OCI-LY7 (cell line): ENCODE measurements around the gene MYOT. TPM values are rescaled to one million over a fixed set of nuclear protein-coding genes. Genes with fewer than 3 reads are reported as not detected.
A peak's percentile ranks its signal among the peaks of the same experiment; 100 is the strongest.

Experiments used
- BruUV-seq: library from RNA; stranded (reverse); fragments of 400-500 nt; replicated peaks from 2 replicates; lab custom pipeline; 2021; lab: Mats Ljungman, UMichigan
- CTCF ChIA-PET: fragments of 300-600 bp; sonication (Branson Sonifier 250); formaldehyde crosslinking; loops from one replicate; lab custom pipeline; 2022; ENCODE audit warnings: antibody characterized with exemption; ENCODE audit not compliant: unreplicated experiment; lab: Charles Lee
- POLR2A ChIA-PET: fragments of 300-600 bp; sonication (Branson Sonifier 250); formaldehyde crosslinking; loops from one replicate; lab custom pipeline; 2022; ENCODE audit warnings: antibody characterized with exemption; lab: Charles Lee
- DNase-seq: peaks from one replicate; pipeline ENCODE4 v3.0.0-alpha.2; 2015; ENCODE audit warnings: low spot score
- H2AFZ ChIP-seq: fragments of 200-600 bp; sonication (generic), shearing (Covaris generic); 2 replicates; pipeline ENCODE4 v1.6.1; 2014; ENCODE audit warnings: mild to moderate bottlenecking, antibody characterized with exemption, low read length, moderate library complexity
- H3K27ac ChIP-seq: fragments of 200-600 bp; sonication (generic); 2 replicates; pipeline ENCODE4 v1.5.1; 2014; ENCODE audit warnings: mixed run types, low read depth, mild to moderate bottlenecking, moderate library complexity, low read length, inconsistent platforms; ENCODE audit not compliant: poor library complexity, severe bottlenecking
- H3K36me3 ChIP-seq: fragments of 200-600 bp; sonication (generic); 2 replicates; pipeline ENCODE4 v1.6.1; 2014; ENCODE audit warnings: mild to moderate bottlenecking, antibody characterized with exemption, low read length, moderate library complexity, mixed read lengths; ENCODE audit not compliant: insufficient read depth
- H3K4me1 ChIP-seq: fragments of 200-600 bp; sonication (generic); 2 replicates; pipeline ENCODE4 v1.5.1; 2014; ENCODE audit warnings: mild to moderate bottlenecking, low read length; ENCODE audit not compliant: insufficient read depth, poor library complexity, severe bottlenecking
- H3K4me2 ChIP-seq: fragments of 200-600 bp; sonication (generic); 2 replicates; pipeline ENCODE4 v1.6.1; 2014; ENCODE audit warnings: mild to moderate bottlenecking, low read length
- H3K4me3 ChIP-seq: fragments of 200-600 bp; sonication (generic); 2 replicates; pipeline ENCODE4 v1.5.1; 2014; ENCODE audit warnings: mild to moderate bottlenecking, low read depth, low read length; ENCODE audit not compliant: poor library complexity, severe bottlenecking
- H3K79me2 ChIP-seq: fragments of 200-600 bp; sonication (generic); 2 replicates; pipeline ENCODE4 v1.6.1; 2016; ENCODE audit warnings: low read depth, mild to moderate bottlenecking, low read length, moderate library complexity, mixed read lengths; ENCODE audit not compliant: insufficient read depth
- H3K9me2 ChIP-seq: fragments of 200-600 bp; sonication (generic); 2 replicates; pipeline ENCODE4 v1.6.1; 2016; ENCODE audit warnings: mild to moderate bottlenecking, low read length, mixed read lengths; ENCODE audit not compliant: insufficient read depth
- H3K9me3 ChIP-seq: fragments of 200-600 bp; sonication (generic); 2 replicates; pipeline ENCODE4 v1.6.1; 2014; ENCODE audit warnings: mild to moderate bottlenecking, mixed run types, low read length, mixed read lengths
- H4K20me1 ChIP-seq: fragments of 200-600 bp; sonication (generic); 2 replicates; pipeline ENCODE4 v1.6.1; 2014; ENCODE audit warnings: mild to moderate bottlenecking, antibody characterized with exemption, low read length, moderate library complexity, mixed read lengths; ENCODE audit not compliant: insufficient read depth
- EZH2phosphoT487 ChIP-seq: fragments of 200-600 bp; sonication (generic); IDR thresholded peaks from 2 replicates; pipeline ENCODE4 v1.6.1; 2018; ENCODE audit warnings: low read depth, borderline replicate concordance, mild to moderate bottlenecking, mixed run types, antibody characterized with exemption, low read length, moderate library complexity, mixed read lengths
- intact Hi-C: fragments of 100-400 bp; cut with micrococcal nuclease; formaldehyde crosslinking; loops from one replicate; pipeline ENCODE4 v1.10.0; 2022; ENCODE audit not compliant: unreplicated experiment
- total RNA-seq, 2 experiments: library from RNA; depleted of rRNA in 1 of 2; stranded (reverse); fragments of >200 nt in 1 of 2; shearing (Covaris generic) in 1 of 2; gene quantifications; 2 replicates each; pipeline ENCODE4 v1.2.3, GENCODE V29; 2014 to 2022
- TF ChIP-seq, protein P1 (sequence below): fragments of 200-600 bp; sonication (generic); conservative IDR thresholded peaks from 2 replicates; pipeline ENCODE4 v1.5.1; 2014; ENCODE audit warnings: mild to moderate bottlenecking, antibody characterized with exemption, low read length, moderate library complexity, mixed read lengths

The MYOT gene
- total RNA-seq, 2 experiments from 2014 or later, result not detected

DNA sequence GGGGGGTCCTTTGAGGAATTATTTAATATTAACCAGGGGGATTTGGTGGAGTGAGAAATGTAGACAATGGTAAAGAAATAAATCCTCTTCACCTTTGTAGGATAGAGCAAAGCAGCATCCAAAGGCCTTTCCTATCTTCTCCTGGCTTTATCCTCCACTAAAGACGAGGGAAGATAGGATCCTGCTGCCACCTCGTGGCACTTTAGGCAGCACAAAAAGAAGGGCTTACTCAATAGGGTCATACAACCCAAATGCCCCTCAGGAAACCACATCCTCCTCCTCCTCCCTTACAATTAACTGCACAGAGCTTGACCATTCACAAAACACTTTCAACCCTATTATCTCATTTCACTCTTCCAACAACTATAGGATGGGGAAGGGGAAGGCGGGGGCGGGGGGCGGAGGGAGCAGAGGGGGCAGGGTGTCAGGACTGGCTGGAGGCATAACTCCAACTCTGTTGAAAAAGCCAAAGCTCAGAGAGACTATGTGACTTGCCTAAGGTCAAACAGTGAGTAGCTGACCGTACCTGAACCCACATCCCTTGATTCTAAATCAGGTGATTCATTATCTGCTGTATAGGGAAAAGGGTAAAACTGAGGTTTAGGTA is 45.4 kb upstream of the MYOT start:
- no peaks in the 10 kb centered on the region for H4K20me1 ChIP-seq
- no TSS peak for BruUV-seq
- H3K9me2 ChIP-seq, result no peaks in the 10 kb centered on the region
- DNase-seq, result peak; percentile 18
- H3K79me2 ChIP-seq, result no peaks in the 10 kb centered on the region
- intact Hi-C loops, result loop anchor here (1.0 kb wide), 1 partner anchor 43 kb away; no protein-coding TSS in a partner anchor
- H3K36me3 ChIP-seq, result no peaks in the 10 kb centered on the region
- no peaks in the 10 kb centered on the region for H3K4me1 ChIP-seq
- H3K4me3 ChIP-seq, result no peak overlapping the region
- H2AFZ ChIP-seq, result no peak overlapping the region
- ChIA-PET CTCF (no interaction called here), POLR2A (no interaction called here)
- no peaks in the 10 kb centered on the region for H3K9me3 ChIP-seq
- no peak overlapping the region for H3K4me2 ChIP-seq
- no peak overlapping the region for H3K27ac ChIP-seq
- TF ChIP-seq, protein P1, sequence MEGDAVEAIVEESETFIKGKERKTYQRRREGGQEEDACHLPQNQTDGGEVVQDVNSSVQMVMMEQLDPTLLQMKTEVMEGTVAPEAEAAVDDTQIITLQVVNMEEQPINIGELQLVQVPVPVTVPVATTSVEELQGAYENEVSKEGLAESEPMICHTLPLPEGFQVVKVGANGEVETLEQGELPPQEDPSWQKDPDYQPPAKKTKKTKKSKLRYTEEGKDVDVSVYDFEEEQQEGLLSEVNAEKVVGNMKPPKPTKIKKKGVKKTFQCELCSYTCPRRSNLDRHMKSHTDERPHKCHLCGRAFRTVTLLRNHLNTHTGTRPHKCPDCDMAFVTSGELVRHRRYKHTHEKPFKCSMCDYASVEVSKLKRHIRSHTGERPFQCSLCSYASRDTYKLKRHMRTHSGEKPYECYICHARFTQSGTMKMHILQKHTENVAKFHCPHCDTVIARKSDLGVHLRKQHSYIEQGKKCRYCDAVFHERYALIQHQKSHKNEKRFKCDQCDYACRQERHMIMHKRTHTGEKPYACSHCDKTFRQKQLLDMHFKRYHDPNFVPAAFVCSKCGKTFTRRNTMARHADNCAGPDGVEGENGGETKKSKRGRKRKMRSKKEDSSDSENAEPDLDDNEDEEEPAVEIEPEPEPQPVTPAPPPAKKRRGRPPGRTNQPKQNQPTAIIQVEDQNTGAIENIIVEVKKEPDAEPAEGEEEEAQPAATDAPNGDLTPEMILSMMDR, result peak; percentile 65
- TF ChIP-seq EZH2phosphoT487, result no peak

DNA sequence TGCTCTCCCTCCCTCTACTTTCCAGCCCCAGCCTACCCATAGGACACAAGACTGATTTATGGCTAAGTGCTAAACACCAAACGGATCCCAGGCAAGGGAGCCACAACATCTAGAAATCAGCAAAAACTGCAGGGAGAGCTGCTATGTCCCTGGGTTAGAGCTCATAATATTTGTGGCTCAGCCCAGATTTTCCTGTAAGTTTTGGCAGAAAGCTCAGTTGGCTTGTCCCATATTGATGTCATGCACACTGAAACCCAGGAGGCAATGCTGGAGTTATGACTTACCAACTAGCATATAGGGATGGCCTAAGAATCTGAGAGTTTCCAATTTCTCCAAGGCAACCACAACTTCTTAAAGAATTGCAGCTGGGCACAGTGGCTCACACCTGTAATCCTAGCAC is 44.7 kb upstream of the MYOT start:
- ChIA-PET POLR2A (no interaction called here), CTCF (no interaction called here)
- no peaks in the 10 kb centered on the region for H3K79me2 ChIP-seq
- H3K4me1 ChIP-seq, result no peaks in the 10 kb centered on the region
- no peaks in the 10 kb centered on the region for H3K9me2 ChIP-seq
- no peak overlapping the region for H3K4me2 ChIP-seq
- no peaks in the 10 kb centered on the region for H3K36me3 ChIP-seq
- no peak overlapping the region for H2AFZ ChIP-seq
- TF ChIP-seq EZH2phosphoT487, result no peak
- TF ChIP-seq, protein P1, result no peak
- H4K20me1 ChIP-seq, result no peaks in the 10 kb centered on the region
- H3K9me3 ChIP-seq, result no peaks in the 10 kb centered on the region
- no TSS peak for BruUV-seq
- H3K27ac ChIP-seq, result no peak overlapping the region
- H3K4me3 ChIP-seq, result no peak overlapping the region
- no peak for DNase-seq
- intact Hi-C loops, result loop anchor here (1.0 kb wide), 1 partner anchor 44 kb away; no protein-coding TSS in a partner anchor

DNA sequence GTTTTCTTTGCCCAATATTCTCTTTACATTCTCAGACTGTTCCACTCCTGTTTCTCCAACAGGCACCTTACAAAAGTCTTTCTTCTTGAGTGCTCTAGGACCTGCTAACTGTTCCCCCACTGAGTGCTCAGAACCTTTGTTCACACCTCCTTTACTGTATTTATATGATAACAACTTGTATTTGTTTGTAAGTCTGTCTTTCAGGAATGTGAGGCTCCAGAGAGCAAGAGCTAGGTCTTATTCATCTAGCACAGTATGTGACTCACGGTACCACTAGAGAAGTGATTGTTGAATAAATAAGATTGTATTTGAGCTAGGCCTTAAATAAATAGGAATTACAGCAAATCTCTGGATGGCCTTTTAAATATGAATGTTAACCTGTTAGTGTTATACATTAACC is 42.5 kb upstream of the MYOT start:
- H4K20me1 ChIP-seq, result no peaks in the 10 kb centered on the region
- POLR2A ChIA-PET, result no interaction called here
- H2AFZ ChIP-seq, result no peak overlapping the region
- no TSS peak for BruUV-seq
- H3K4me1 ChIP-seq, result no peaks in the 10 kb centered on the region
- intact Hi-C loops, result no loop called here
- no peaks in the 10 kb centered on the region for H3K9me2 ChIP-seq
- no peak overlapping the region for H3K4me3 ChIP-seq
- no peak overlapping the region for H3K27ac ChIP-seq
- H3K36me3 ChIP-seq, result no peaks in the 10 kb centered on the region
- DNase-seq, result no peak
- no peaks in the 10 kb centered on the region for H3K9me3 ChIP-seq
- no peak overlapping the region for H3K4me2 ChIP-seq
- no peak for TF ChIP-seq EZH2phosphoT487
- TF ChIP-seq, protein P1, result no peak
- CTCF ChIA-PET, result no interaction called here
- no peaks in the 10 kb centered on the region for H3K79me2 ChIP-seq
